ENCODE results near the gene SYNPR.

GRCh38 chr3:63400246-63400860 lies 122.2 kb downstream of the SYNPR start:
- TF ChIP-seq GATA2 (IDR thresholded peaks at IDR 0.05; ENCODE audit: low read depth, low read length) (no peak), GATA3 (IDR thresholded peaks at IDR 0.05; ENCODE audit: low read depth, low read length) (no peak)

Data from SH-SY5Y (cell line).